Lower leg skin (tissue), 3 donors: ENCODE data around the gene EEFSEC.

Experiments used
- POLR2A ChIP-seq, 2 donors: fragments of 450-650 bp; IDR thresholded peaks; one replicate each; pipeline ENCODE4 v1.6.1; 2016 to 2017; ENCODE audit warnings: antibody characterized with exemption in 2 of 2, mild to moderate bottlenecking in 1 of 2, moderate library complexity in 1 of 2
- TF ChIP-seq, protein P1 (sequence below), 3 donors: fragments of 450-650 bp; IDR thresholded peaks; one replicate each; pipeline ENCODE4 v1.5.1; 2016; ENCODE audit warnings: antibody characterized with exemption in 3 of 3, mild to moderate bottlenecking in 3 of 3, moderate library complexity in 2 of 3

DNA sequence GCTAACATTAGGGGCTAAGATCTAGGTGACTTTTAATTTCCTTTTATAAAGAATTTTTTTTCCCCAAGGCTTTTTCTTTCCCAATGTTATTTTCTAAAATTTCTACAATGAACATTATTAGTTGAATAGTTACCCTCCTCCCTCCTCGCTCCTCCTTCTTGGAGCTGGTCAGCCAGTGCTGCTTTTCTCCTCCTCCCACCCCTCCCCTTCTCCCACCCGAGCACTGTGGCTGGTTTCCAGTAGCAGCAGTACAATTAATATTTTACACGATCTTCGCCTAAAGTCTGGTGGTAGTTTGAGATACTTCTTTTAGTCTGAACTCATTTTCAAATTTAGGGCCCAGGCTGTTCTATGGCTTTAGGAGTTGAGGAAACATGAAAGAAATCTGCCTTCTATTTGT lies 41.6 kb downstream of the EEFSEC start:
- no peak for TF ChIP-seq POLR2A (IDR thresholded peaks at IDR 0.05)
- TF ChIP-seq, protein P1, sequence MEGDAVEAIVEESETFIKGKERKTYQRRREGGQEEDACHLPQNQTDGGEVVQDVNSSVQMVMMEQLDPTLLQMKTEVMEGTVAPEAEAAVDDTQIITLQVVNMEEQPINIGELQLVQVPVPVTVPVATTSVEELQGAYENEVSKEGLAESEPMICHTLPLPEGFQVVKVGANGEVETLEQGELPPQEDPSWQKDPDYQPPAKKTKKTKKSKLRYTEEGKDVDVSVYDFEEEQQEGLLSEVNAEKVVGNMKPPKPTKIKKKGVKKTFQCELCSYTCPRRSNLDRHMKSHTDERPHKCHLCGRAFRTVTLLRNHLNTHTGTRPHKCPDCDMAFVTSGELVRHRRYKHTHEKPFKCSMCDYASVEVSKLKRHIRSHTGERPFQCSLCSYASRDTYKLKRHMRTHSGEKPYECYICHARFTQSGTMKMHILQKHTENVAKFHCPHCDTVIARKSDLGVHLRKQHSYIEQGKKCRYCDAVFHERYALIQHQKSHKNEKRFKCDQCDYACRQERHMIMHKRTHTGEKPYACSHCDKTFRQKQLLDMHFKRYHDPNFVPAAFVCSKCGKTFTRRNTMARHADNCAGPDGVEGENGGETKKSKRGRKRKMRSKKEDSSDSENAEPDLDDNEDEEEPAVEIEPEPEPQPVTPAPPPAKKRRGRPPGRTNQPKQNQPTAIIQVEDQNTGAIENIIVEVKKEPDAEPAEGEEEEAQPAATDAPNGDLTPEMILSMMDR (IDR thresholded peaks at IDR 0.05), result no peak
